Lung (tissue), 12 donors: ENCODE data around the gene NLRP8. TPM values are rescaled to one million over a fixed set of nuclear protein-coding genes. Genes with fewer than 3 reads are reported as not detected.

Source experiments
- ATAC-seq: fragments of 200-7000 bp; cut with Tn5 transposase; one replicate; pipeline ENCODE4 v1.9.1; 2020; ENCODE audit warnings: moderate number of reproducible peaks; ENCODE audit not compliant: insufficient read depth, low FRiP score
- DNase-seq, 3 donors: peaks; one replicate each; pipeline ENCODE4 v3.0.0-alpha.2; 2013 to 2017
- H3K27ac ChIP-seq, 2 donors: one replicate each; pipeline ENCODE4 v1.5.1; 2013; ENCODE audit warnings: mild to moderate bottlenecking in 2 of 2, moderate library complexity in 2 of 2, control low read depth in 1 of 2, inconsistent platforms in 1 of 2, low read depth in 1 of 2, low read length in 1 of 2
- H3K27me3 ChIP-seq, 3 donors: one replicate each; pipeline ENCODE4 v1.5.1; 2013; ENCODE audit warnings: low read length in 2 of 3; ENCODE audit not compliant: control insufficient read depth in 3 of 3, insufficient read depth in 3 of 3
- H3K36me3 ChIP-seq, 4 donors: one replicate each; pipeline ENCODE4 v1.5.1; 2013; ENCODE audit warnings: low read length in 4 of 4, mild to moderate bottlenecking in 1 of 4, moderate library complexity in 1 of 4; ENCODE audit not compliant: control insufficient read depth in 4 of 4, insufficient read depth in 4 of 4
- H3K4me1 ChIP-seq, 5 donors: one replicate each; pipeline ENCODE4 v1.5.1; 2013; ENCODE audit warnings: low read length in 5 of 5, mild to moderate bottlenecking in 2 of 5, moderate library complexity in 1 of 5; ENCODE audit not compliant: control insufficient read depth in 5 of 5, insufficient read depth in 5 of 5
- H3K4me3 ChIP-seq: one replicate; pipeline ENCODE4 v1.5.1; 2013; ENCODE audit warnings: mild to moderate bottlenecking, control low read depth, moderate library complexity
- H3K9ac ChIP-seq, 2 donors: one replicate each; pipeline ENCODE4 v1.5.1; 2013; ENCODE audit warnings: low read length in 2 of 2, control low read depth in 1 of 2; ENCODE audit not compliant: insufficient read depth in 1 of 2
- H3K9me3 ChIP-seq, 4 donors: one replicate each; pipeline ENCODE4 v1.5.1; 2013; ENCODE audit warnings: low read length in 3 of 4, mild to moderate bottlenecking in 1 of 4, moderate library complexity in 1 of 4; ENCODE audit not compliant: control insufficient read depth in 4 of 4, insufficient read depth in 3 of 4
- CTCF ChIP-seq: IDR thresholded peaks from 2 replicates; pipeline ENCODE4 v1.5.1; 2012; ENCODE audit warnings: mild to moderate bottlenecking; ENCODE audit errors: control extremely low read depth, extremely low read depth
- WGBS, 2 donors: extraction: QIAGEN DNeasy Blood & Tissue Kit; methylation state at CpG; one replicate each; pipeline ENCODE4 v1.1.7; 2013; 5-methylcytosine and 5-hydroxymethylcytosine counted together
- polyA plus RNA-seq, 2 donors: library from polyadenylated mRNA; stranded (reverse); fragments of 200-250 nt; gene quantifications; one replicate each; pipeline ENCODE4 v1.2.1, GENCODE V29; 2013
- total RNA-seq, 2 donors: library from RNA; depleted of rRNA in 1 of 2; stranded (reverse); fragments of >200 nt in 1 of 2; gene quantifications; one replicate each; pipeline ENCODE4 v1.2.1, GENCODE V29; 2014 to 2021
- donor health status: control.
- donor health status: control.
- donor health status: Bipolar disorder and iron deficiency.
- donor health status: healthy.
- donor health status: DM: yes; HTN: yes; CAD: no.

Gene NLRP8
- total and polyA plus RNA-seq, 4 donors, result not detected

GRCh38 chr19:55959996-55960675 lies 12.5 kb downstream of the NLRP8 start:
- 86 to 89% methylated on average over 6 of the region's 6 CpGs for WGBS, 2 donors
- H3K36me3 ChIP-seq, result no peaks in the 10 kb centered on the region
- ATAC-seq (no peak), DNase-seq (no peak)
- no peak overlapping the region for H3K27ac ChIP-seq
- H3K4me1 ChIP-seq, result no peaks in the 10 kb centered on the region
- no peak overlapping the region for H3K4me3 ChIP-seq
- no peaks in the 10 kb centered on the region for H3K27me3 ChIP-seq
- peaks cover 0 to 3% (median 1%) of the 10 kb centered on the region in 4 donors for H3K9me3 ChIP-seq
- TF ChIP-seq CTCF, result no peak
- no peak overlapping the region for H3K9ac ChIP-seq

- H3K4me3 ChIP-seq, result no peak overlapping the region
- H3K9ac ChIP-seq, result no peak overlapping the region
- no peaks in the 10 kb centered on the region for H3K27me3 ChIP-seq
- no peaks in the 10 kb centered on the region for H3K4me1 ChIP-seq
- no peak for DNase-seq
- no peak overlapping the region for H3K27ac ChIP-seq
- 93 to 96% methylated on average over 10 of the region's 10 CpGs for WGBS, 2 donors
- H3K9me3 ChIP-seq, result peaks cover 0 to 3% (median 1%) of the 10 kb centered on the region in 4 donors
- H3K36me3 ChIP-seq, result no peaks in the 10 kb centered on the region
- no peak for TF ChIP-seq CTCF
- no peak for ATAC-seq
Measured at GRCh38 chr19:55962186-55962585, 14.6 kb downstream of the NLRP8 start.

GRCh38 chr19:55973982-55974381 lies 26.4 kb downstream of the NLRP8 start:
- Histone ChIP-seq H3K9me3 (peaks cover 0 to 13% (median 4%) of the 10 kb centered on the region in 4 donors), H3K27ac (no peak overlapping the region), H3K9ac (no peak overlapping the region), H3K36me3 (no peaks in the 10 kb centered on the region), H3K27me3 (no peaks in the 10 kb centered on the region), H3K4me3 (no peak overlapping the region), H3K4me1 (no peaks in the 10 kb centered on the region)
- no peak for ATAC-seq
- no peak for DNase-seq
- WGBS, 2 donors, result 37 to 43% methylated on average over 3 of the region's 3 CpGs
- TF ChIP-seq CTCF, result no peak

- DNase-seq, result no peak
Measured at GRCh38 chr19:55980415-55980814, 32.8 kb downstream of the NLRP8 start.

More at GRCh38 chr19:55980415-55980814, 32.8 kb downstream of the NLRP8 start:
- no peaks in the 10 kb centered on the region for H3K4me1 ChIP-seq
- peaks cover 0 to 9% (median 2%) of the 10 kb centered on the region in 4 donors for H3K9me3 ChIP-seq
- H3K36me3 ChIP-seq, result no peaks in the 10 kb centered on the region
- H3K9ac ChIP-seq, result no peak overlapping the region
- no peak overlapping the region for H3K27ac ChIP-seq
- TF ChIP-seq CTCF, result no peak
- H3K4me3 ChIP-seq, result no peak overlapping the region
- no peak for ATAC-seq
- H3K27me3 ChIP-seq, result no peaks in the 10 kb centered on the region
- WGBS, 2 donors, result 72 to 81% methylated on average over 9 of the region's 9 CpGs
